HepG2 (cell line): Measurements from ENCODE around the gene TEFM. TPM values are rescaled to one million over a fixed set of nuclear protein-coding genes. Genes with fewer than 3 reads are reported as not detected.

ENCODE experiments used
- BRD4 ChIP-seq: sonication (generic); formaldehyde crosslinking; IDR thresholded peaks from 2 replicates; pipeline ENCODE4 v1.4.0; 2020; ENCODE audit warnings: missing genetic modification reagents
- HDAC6 ChIP-seq: fragments of 200-600 bp; sonication (generic); IDR thresholded peaks from 2 replicates; pipeline ENCODE4 v1.7.0; 2017; ENCODE audit warnings: mild to moderate bottlenecking, antibody characterized with exemption, low read length, low read depth
- MZF1 ChIP-seq: sonication (generic); formaldehyde crosslinking; IDR thresholded peaks from 2 replicates; pipeline ENCODE4 v1.8.1; 2023; ENCODE audit warnings: mild to moderate bottlenecking, missing genetic modification reagents, borderline replicate concordance
- NCOA1 ChIP-seq: sonication (generic); formaldehyde crosslinking; IDR thresholded peaks from 2 replicates; pipeline ENCODE4 v1.9.0; 2021; ENCODE audit warnings: missing genetic modification reagents
- SP5 ChIP-seq: IDR thresholded peaks from 2 replicates; pipeline ENCODE4 v1.6.1; 2016; ENCODE audit warnings: low read depth, borderline replicate concordance
- SPEN ChIP-seq: sonication (generic); formaldehyde crosslinking; IDR thresholded peaks from 2 replicates; pipeline ENCODE4 v1.5.1; 2020; ENCODE audit warnings: low read depth, mild to moderate bottlenecking, missing genetic modification reagents
- ZBTB21 ChIP-seq: sonication (generic); formaldehyde crosslinking; IDR thresholded peaks from 2 replicates; pipeline ENCODE4 v1.4.0; 2020; ENCODE audit warnings: missing genetic modification reagents
- ZNF205 ChIP-seq: IDR thresholded peaks from 2 replicates; pipeline ENCODE4 v1.6.1; 2018; ENCODE audit warnings: missing biosample characterization, missing genetic modification reagents
- ZNF644 ChIP-seq: IDR thresholded peaks from 2 replicates; pipeline ENCODE4 v1.6.1; 2016; ENCODE audit warnings: low read depth
- ZNF672 ChIP-seq: sonication (generic); formaldehyde crosslinking; IDR thresholded peaks from 2 replicates; pipeline ENCODE4 v1.8.1; 2022; ENCODE audit warnings: missing genetic modification reagents
- polyA plus RNA-seq, 8 experiments: library from polyadenylated mRNA; depleted of rRNA in 3 of 8; stranded (reverse) in 7 of 8; unstranded in 1 of 8; fragments of >200 nt; fragmentation: Illumina TruSeq in 4 of 8; extraction: Trizol in 4 of 8; gene quantifications; 2 replicates each; pipeline versions ENCODE4 v1.2.1 to v1.2.3, GENCODE V29; 2011 to 2016; ENCODE audit warnings: low read depth in 4 of 8, missing spikeins in 1 of 8, mixed read lengths in 1 of 8; ENCODE audit not compliant: insufficient read depth in 1 of 8
- total RNA-seq, 5 experiments: library from RNA; depleted of rRNA; stranded (reverse); fragments of >200 nt; fragmentation: Illumina TruSeq; extraction: Trizol; gene quantifications; 2 replicates each; pipeline ENCODE4 v1.2.3, GENCODE V29; 2016; ENCODE audit warnings: low read depth in 1 of 5
- TF ChIP-seq, protein P1 (sequence below): sonication (generic); formaldehyde crosslinking; conservative IDR thresholded peaks from 2 replicates; pipeline ENCODE4 v1.4.0; 2020; ENCODE audit warnings: missing genetic modification reagents
- TF ChIP-seq, protein P2 (sequence below), 2 experiments: fragments of 450-650 bp in 1 of 2; sonication (generic) in 1 of 2; formaldehyde crosslinking; IDR thresholded peaks; 2 replicates each; pipeline versions ENCODE4 v1.5.0 to v1.8.0; 2020 to 2022; ENCODE audit warnings: mild to moderate bottlenecking in 1 of 2, missing genetic modification reagents in 1 of 2
- TF ChIP-seq, protein P3 (sequence below): sonication (generic); formaldehyde crosslinking; IDR thresholded peaks from 2 replicates; pipeline ENCODE4 v1.9.0; 2021; ENCODE audit warnings: missing genetic modification reagents, borderline replicate concordance
- TF ChIP-seq, protein P4 (sequence below): sonication (generic); formaldehyde crosslinking; IDR thresholded peaks from 2 replicates; pipeline ENCODE4 v1.4.0; 2020; ENCODE audit warnings: missing genetic modification reagents
- TF ChIP-seq, protein P5 (sequence below): sonication (generic); formaldehyde crosslinking; IDR thresholded peaks from 2 replicates; pipeline ENCODE4 v1.4.0; 2020; ENCODE audit warnings: missing genetic modification reagents
- TF ChIP-seq, protein P6 (sequence below): sonication (generic); formaldehyde crosslinking; IDR thresholded peaks from 2 replicates; pipeline ENCODE4 v1.9.0; 2022; ENCODE audit warnings: missing genetic modification reagents, mild to moderate bottlenecking, borderline replicate concordance
- TF ChIP-seq, protein P7 (sequence below): IDR thresholded peaks from 2 replicates; pipeline ENCODE4 v1.6.1; 2016; ENCODE audit warnings: control low read depth

TEFM gene
- total and polyA plus RNA-seq, 2 of the 13 experiments (the other 11 are each of a cell fraction or from before 2014, with no cell fraction given): 7.0 to 20.0 TPM

DNA sequence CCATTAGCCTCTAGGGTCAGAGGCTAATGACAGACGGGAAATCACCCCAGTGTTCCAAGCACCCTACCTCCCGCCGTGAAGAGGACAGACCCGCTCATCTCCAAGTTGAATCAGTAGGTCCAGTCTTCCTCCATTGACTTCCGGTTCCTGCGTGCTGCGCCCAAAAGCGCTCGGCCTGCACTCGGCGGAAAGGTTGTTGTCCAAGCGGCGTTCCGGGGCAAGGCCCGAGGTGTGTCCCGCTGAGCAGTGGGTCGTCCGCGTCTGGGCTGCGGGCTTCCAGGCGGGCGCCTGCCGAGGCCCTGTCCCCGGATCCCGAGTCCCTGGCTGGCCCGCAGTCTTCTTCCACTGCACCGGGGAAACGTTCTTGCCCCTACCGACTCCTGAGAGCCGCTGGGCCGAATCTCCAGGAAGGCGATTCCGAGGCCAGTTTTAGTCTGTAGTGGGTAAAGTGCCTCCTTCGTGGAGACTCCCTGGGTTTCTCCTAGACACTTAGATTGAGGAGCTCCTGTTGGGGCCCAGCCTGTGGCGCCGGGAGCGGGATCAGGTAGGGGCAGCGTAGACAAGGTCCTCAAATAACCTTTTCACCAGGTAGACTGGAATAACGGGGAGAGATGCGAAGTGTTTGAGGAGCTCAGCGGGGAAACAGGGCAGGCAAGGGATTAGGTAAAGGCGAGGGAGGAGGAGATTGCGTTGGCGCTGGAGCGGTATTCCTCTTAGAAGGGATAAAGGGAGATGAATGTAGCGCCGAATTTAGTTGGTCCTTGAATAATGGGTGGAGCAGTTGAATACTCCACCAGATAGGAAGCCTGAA is at the start of gene TEFM (continued):
- TF ChIP-seq, protein P1, sequence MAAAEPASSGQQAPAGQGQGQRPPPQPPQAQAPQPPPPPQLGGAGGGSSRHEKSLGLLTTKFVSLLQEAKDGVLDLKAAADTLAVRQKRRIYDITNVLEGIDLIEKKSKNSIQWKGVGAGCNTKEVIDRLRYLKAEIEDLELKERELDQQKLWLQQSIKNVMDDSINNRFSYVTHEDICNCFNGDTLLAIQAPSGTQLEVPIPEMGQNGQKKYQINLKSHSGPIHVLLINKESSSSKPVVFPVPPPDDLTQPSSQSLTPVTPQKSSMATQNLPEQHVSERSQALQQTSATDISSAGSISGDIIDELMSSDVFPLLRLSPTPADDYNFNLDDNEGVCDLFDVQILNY (CRISPR knock-in tag): peak; percentile 79
- no peak for TF ChIP-seq ZBTB21
- TF ChIP-seq, protein P2, sequence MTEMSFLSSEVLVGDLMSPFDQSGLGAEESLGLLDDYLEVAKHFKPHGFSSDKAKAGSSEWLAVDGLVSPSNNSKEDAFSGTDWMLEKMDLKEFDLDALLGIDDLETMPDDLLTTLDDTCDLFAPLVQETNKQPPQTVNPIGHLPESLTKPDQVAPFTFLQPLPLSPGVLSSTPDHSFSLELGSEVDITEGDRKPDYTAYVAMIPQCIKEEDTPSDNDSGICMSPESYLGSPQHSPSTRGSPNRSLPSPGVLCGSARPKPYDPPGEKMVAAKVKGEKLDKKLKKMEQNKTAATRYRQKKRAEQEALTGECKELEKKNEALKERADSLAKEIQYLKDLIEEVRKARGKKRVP (CRISPR knock-in tag; IDR thresholded peaks at IDR 0.05): peak in 1 of 2 experiments; percentile 71; a peak in 1 of 4 replicates
- TF ChIP-seq SP5 (CRISPR knock-in tag): peak; percentile 63; the same call in 1 of the 2 replicates
- no peak for TF ChIP-seq HDAC6
- TF ChIP-seq, protein P3, sequence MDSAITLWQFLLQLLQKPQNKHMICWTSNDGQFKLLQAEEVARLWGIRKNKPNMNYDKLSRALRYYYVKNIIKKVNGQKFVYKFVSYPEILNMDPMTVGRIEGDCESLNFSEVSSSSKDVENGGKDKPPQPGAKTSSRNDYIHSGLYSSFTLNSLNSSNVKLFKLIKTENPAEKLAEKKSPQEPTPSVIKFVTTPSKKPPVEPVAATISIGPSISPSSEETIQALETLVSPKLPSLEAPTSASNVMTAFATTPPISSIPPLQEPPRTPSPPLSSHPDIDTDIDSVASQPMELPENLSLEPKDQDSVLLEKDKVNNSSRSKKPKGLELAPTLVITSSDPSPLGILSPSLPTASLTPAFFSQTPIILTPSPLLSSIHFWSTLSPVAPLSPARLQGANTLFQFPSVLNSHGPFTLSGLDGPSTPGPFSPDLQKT (CRISPR knock-in tag): peak; percentile 76; the same call in 1 of the 2 replicates
- TF ChIP-seq MZF1: 0 out of 2 replicates have a peak, but pooled peaks have one; percentile 34
- TF ChIP-seq SPEN (CRISPR knock-in tag): peak; percentile 98
- TF ChIP-seq ZNF672: no peak
- TF ChIP-seq, protein P4, sequence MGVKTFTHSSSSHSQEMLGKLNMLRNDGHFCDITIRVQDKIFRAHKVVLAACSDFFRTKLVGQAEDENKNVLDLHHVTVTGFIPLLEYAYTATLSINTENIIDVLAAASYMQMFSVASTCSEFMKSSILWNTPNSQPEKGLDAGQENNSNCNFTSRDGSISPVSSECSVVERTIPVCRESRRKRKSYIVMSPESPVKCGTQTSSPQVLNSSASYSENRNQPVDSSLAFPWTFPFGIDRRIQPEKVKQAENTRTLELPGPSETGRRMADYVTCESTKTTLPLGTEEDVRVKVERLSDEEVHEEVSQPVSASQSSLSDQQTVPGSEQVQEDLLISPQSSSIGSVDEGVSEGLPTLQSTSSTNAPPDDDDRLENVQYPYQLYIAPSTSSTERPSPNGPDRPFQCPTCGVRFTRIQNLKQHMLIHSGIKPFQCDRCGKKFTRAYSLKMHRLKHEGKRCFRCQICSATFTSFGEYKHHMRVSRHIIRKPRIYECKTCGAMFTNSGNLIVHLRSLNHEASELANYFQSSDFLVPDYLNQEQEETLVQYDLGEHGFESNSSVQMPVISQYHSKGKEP (CRISPR knock-in tag): peak; percentile 91
- TF ChIP-seq, protein P5, sequence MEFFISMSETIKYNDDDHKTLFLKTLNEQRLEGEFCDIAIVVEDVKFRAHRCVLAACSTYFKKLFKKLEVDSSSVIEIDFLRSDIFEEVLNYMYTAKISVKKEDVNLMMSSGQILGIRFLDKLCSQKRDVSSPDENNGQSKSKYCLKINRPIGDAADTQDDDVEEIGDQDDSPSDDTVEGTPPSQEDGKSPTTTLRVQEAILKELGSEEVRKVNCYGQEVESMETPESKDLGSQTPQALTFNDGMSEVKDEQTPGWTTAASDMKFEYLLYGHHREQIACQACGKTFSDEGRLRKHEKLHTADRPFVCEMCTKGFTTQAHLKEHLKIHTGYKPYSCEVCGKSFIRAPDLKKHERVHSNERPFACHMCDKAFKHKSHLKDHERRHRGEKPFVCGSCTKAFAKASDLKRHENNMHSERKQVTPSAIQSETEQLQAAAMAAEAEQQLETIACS (CRISPR knock-in tag): peak; percentile 65; the same call in 1 of the 2 replicates
- no peak for TF ChIP-seq NCOA1 (CRISPR knock-in tag)
- no peak for TF ChIP-seq ZNF644 (CRISPR knock-in tag)
- TF ChIP-seq, protein P6, sequence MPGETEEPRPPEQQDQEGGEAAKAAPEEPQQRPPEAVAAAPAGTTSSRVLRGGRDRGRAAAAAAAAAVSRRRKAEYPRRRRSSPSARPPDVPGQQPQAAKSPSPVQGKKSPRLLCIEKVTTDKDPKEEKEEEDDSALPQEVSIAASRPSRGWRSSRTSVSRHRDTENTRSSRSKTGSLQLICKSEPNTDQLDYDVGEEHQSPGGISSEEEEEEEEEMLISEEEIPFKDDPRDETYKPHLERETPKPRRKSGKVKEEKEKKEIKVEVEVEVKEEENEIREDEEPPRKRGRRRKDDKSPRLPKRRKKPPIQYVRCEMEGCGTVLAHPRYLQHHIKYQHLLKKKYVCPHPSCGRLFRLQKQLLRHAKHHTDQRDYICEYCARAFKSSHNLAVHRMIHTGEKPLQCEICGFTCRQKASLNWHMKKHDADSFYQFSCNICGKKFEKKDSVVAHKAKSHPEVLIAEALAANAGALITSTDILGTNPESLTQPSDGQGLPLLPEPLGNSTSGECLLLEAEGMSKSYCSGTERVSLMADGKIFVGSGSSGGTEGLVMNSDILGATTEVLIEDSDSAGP: peak; percentile 96
- peak; percentile 99 for TF ChIP-seq BRD4
- TF ChIP-seq ZNF205 (CRISPR knock-in tag): peak; percentile 90
- TF ChIP-seq, protein P7, sequence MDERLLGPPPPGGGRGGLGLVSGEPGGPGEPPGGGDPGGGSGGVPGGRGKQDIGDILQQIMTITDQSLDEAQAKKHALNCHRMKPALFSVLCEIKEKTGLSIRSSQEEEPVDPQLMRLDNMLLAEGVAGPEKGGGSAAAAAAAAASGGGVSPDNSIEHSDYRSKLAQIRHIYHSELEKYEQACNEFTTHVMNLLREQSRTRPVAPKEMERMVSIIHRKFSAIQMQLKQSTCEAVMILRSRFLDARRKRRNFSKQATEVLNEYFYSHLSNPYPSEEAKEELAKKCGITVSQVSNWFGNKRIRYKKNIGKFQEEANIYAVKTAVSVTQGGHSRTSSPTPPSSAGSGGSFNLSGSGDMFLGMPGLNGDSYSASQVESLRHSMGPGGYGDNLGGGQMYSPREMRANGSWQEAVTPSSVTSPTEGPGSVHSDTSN (CRISPR knock-in tag): no peak
